ENCODE data around the gene CNPY1.

GRCh38 chr7:155581954-155582353, 35.6 kb upstream of the CNPY1 start:
- TF ChIP-seq MAX (IDR thresholded peaks at IDR 0.05; ENCODE audit: low read depth) (no peak), REST (IDR thresholded peaks at IDR 0.05; ENCODE audit: low read depth, low read length) (no peak), CHD2 (IDR thresholded peaks at IDR 0.05; ENCODE audit: low read length, partially characterized antibody) (no peak), RFX5 (IDR thresholded peaks at IDR 0.05; ENCODE audit: low read length) (no peak), USF2 (IDR thresholded peaks at IDR 0.05; ENCODE audit: borderline replicate concordance, low read depth, low read length) (no peak), CTCF (IDR thresholded peaks at IDR 0.05) (no peak), ZBTB33 (IDR thresholded peaks at IDR 0.05; ENCODE audit: borderline replicate concordance, low read depth) (no peak), POLR2AphosphoS5 (IDR thresholded peaks at IDR 0.05; ENCODE audit: low read depth, low read length) (no peak), EP300 (IDR thresholded peaks at IDR 0.05; ENCODE audit: borderline replicate concordance in 1 of 2, low read depth in 1 of 2, low read length in 1 of 2) (no peak), GABPA (IDR thresholded peaks at IDR 0.05; ENCODE audit: low read depth) (no peak)

All from SK-N-SH (cell line).